NCI-H2227 treated with DMSO at 0.1 percent for 48 hours (cell line): ENCODE results near the gene PRSS38.

Experiments
- DNase-seq: peaks from one replicate; lab custom pipeline; 2025; lab: John Stamatoyannopoulos, UW

Gene PRSS38

GRCh38 chr1:227793079-227793947 is 22.2 kb upstream of the PRSS38 start:
- DNase-seq: no peak

GRCh38 chr1:227793948-227794816 is 21.3 kb upstream of the PRSS38 start:
- DNase-seq: no peak

GRCh38 chr1:227794817-227795192 is 20.7 kb upstream of the PRSS38 start:
- no peak for DNase-seq

DNA sequence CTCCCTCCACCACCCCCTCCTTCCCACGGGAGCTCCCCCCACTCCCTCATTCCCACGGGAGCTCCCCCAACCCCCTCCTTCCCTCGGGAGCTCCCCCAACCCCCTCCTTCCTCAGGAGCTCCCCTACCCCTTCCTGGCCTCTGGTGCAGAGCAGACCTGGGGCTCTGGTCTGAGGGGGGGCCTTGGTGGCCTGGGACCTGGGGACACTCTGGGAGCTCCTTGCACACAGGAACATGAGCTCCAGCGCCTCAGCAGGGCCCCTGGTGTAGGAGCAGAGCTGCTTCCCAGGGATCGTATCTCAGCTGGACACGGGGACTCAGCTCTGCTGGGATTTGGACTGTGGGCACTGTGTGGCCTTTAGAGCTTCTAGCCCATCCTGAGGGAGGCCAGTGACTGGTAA is 19.7 kb upstream of the PRSS38 start:
- no peak for DNase-seq

GRCh38 chr1:227796359-227796915 is 19.0 kb upstream of the PRSS38 start:
- no peak for DNase-seq

- no peak for DNase-seq
Measured at GRCh38 chr1:227797144-227797543, 18.3 kb upstream of the PRSS38 start.

GRCh38 chr1:227797625-227798024 is 17.9 kb upstream of the PRSS38 start:
- no peak for DNase-seq

- DNase-seq: no peak
Measured at GRCh38 chr1:227798078-227798802, 17.2 kb upstream of the PRSS38 start.

DNA sequence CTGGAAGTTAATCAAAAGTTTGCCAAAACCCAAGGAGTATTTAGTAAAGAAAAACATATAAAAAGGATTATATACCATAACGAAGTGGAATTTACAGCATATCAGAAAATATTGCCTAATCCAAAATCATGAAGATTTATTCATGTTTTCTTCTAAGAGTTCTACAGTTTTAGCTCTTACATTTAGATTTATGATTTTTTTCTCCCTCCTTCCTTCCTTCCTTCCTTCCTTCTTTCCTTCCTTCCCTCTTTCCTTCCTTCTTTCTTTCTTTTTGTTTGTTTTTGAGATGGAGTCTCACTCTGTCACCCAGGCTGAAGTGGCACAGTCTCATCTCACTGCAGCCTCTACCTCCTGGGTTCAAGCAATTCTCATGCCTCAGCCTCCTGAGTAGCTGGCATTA is 15.7 kb upstream of the PRSS38 start:
- DNase-seq: no peak

DNA sequence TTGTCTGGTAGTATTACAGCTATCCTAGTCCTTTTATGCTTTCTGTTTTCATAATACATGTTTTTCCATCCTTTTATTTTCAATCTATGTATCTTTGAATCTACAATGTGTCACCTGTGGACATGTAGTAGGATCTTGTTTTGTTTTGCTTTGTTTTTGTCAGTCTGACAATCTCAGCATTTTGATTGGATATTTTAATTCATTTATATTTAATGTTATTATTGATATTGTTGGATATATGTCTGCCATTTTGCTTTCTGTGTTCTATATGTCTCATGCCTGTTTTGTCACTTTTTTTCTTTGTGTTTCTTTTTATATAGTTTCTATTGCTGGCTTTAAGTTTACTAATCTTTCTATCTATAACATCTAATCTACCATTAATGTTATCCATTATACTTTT is 11.5 kb upstream of the PRSS38 start:
- DNase-seq: no peak

DNA sequence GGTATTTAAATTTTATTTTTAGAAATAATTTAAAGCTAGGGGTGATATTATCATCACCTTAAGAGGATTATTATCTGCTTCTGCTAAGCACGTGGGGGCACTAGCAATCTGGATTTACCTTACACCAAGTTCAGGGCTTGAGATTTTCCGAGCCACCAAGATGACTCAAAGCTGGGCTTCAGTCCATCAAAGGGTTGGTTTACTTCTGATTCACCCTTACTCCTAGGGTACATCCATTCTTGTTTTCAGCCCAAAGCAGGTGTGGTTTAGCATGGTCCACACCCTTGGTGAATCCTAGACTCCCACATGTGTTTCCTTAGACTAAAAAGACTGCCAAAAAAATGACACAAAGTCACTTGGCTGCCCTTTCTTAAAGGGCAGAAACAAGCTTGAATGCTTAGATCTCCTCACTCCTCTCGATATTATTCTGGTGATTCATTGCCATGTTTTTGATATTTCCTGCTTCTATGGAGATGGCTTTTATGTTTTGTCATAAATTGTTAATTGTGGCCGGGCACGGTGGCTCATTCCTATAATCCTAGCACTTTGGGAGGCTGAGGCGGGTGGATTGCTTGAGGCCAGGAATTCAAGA is 9.8 kb upstream of the PRSS38 start:
- DNase-seq: no peak

- DNase-seq: no peak
Measured at GRCh38 chr1:227808566-227808965, 6.9 kb upstream of the PRSS38 start.

DNA sequence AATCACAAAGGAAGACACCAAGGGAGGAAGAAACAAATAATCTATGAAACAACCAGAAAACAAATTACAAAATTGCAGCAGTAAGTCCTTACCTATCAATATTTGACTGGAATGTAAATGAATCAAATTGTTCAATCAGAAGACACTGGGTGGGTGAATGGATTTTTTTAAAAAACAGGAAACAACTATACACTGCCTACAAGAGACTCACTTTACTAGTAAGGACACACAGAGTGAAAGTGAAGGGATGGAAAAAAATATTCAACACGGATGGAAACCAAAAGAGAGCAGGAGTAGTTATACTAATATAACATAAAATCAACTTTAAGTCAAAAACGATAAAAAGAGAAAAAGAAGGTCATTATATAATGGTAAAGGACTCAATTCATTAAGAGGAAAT is 6.4 kb upstream of the PRSS38 start:
- DNase-seq: no peak

DNA sequence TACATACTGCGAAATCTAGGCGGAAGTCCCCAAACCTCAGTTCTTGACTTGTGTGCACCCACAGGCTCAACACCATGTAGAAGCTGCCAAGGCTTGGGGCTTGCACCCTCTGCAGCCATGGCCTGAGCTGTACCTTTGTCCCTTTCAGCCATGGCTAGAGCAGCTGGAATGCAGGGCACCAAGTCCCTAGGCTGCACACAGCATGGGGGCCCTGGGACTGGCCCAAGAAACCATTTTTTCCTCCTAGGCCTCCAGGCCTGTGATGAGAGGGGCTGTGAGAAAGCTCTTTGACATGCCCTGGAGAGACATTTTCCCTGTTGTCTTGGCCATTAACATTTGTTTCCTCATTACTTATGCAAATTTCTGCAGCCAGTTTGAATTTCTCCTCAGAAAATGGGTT is 1.5 kb upstream of the PRSS38 start:
- DNase-seq: no peak

DNA sequence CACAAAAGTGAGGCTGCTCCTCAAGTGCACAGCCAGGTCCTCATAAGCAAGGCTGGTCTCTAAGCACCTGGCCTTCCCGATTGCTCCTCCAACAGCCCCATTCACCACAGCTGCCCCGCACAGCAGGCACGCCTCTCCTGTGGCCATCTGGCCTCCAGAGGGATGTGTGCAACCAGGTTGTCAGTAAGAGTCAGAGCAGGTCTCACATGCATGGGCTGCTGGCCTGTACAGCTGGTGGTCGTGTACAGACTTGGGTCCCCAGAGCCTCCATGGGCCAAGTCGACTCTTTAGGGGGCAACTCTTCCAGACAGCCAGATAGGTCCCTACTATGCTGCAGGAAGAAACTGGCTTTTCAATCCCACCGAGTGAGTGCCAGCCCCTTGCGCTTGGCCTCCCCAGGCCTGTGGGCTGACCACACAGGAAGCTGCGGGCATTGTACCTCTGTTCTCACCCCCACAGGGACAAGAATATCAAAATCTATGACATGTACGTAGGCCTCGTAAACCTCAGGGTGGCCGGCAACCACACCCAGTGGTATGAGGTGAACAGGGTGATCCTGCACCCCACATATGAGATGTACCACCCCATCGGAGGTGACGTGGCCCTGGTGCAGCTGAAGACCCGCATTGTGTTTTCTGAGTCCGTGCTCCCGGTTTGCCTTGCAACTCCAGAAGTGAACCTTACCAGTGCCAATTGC is 1.4 kb downstream of the PRSS38 start:
- no peak for DNase-seq

DNA sequence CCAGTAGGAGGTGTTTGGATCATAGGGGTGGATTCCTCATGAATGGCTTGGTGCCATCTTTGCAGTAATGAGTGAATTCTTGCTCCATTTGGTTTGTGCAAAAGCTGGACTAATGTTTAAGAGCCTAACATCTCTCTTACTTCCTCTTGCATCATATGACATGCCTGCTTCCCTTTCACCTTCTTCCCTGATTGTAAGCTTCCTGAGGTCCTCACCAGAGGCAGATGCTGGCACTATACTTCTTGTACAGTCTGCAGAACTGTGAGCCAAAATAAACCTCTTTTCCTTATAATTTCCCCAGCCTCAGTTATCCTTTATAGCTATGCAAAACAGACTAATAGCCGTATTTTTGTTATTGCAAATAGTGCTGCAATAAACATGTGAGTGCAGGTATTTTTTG is 8.1 kb downstream of the PRSS38 start:
- DNase-seq: no peak

DNA sequence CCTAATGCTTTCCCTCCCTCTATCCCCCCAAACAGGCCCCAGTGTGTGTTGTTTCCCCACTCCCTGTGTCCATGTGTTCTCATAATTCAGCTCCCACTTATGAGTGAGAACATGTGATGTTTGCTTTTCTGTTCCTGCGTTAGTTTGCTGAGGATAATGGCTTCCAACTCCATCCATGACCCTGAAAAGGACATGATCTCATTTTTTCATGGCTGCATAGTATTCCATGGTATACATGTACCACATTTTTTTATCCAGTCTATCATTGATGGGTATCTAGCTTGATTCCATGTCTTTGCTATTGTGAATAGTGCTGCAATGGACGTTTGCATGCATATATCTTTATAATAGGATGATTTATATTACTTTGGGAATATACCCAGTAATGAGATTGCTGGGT is 8.7 kb downstream of the PRSS38 start:
- no peak for DNase-seq

GRCh38 chr1:227828786-227829185 is 13.3 kb downstream of the PRSS38 start:
- DNase-seq: no peak

GRCh38 chr1:227838181-227838580 is 22.7 kb downstream of the PRSS38 start:
- DNase-seq: no peak

DNA sequence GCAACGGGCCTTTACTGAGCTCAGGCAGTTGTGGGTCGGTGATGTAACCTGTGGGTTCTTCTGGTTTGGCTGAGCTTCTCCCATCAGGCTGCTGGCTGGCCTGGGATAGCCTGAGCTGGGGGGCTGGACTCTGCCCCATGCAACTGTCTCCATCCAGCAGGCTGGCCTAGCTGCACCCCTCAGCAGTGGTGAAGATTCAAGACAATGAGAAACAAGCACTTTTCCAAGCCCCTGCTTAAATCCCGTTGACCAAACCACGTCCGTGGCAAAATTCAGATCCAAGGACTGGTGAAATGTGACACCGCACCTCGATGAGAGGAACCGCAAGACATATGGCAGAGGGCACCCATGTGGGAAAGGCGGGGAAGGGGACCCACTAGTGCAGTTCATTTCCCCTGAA is 25.6 kb downstream of the PRSS38 start:
- no peak for DNase-seq
